B cell (primary cell): ENCODE results near the gene PAPLN. TPM values are rescaled to one million over a fixed set of nuclear protein-coding genes. Genes with fewer than 3 reads are reported as not detected.

Experiments
- ATAC-seq: fragments of 200-7000 bp; cut with Tn5 transposase; one replicate; pipeline ENCODE4 v1.10.0; 2021; ENCODE audit warnings: low read depth, mild to moderate bottlenecking, moderate number of reproducible peaks, moderate library complexity
- CTCF ChIA-PET: fragments of 350-600 bp; sonication (Branson Sonifier 250); formaldehyde crosslinking; loops from one replicate; lab custom pipeline; 2021; ENCODE audit warnings: antibody characterized with exemption, inconsistent platforms; lab: Charles Lee
- POLR2A ChIA-PET: fragments of 350-600 bp; sonication (Branson Sonifier 250); formaldehyde crosslinking; loops from one replicate; lab custom pipeline; 2021; ENCODE audit warnings: antibody characterized with exemption; lab: Charles Lee
- DNase-seq: peaks from one replicate; pipeline ENCODE4 v3.0.0; 2013
- H2AFZ ChIP-seq: 2 replicates; pipeline ENCODE4 v1.6.1; 2012; ENCODE audit warnings: mild to moderate bottlenecking, low read depth, low read length; ENCODE audit not compliant: insufficient read depth, poor library complexity, severe bottlenecking
- H3K27ac ChIP-seq, 2 donors: 1 replicate in 1 of 2; 2 replicates in 1 of 2; pipeline ENCODE4 v1.5.1; 2012 to 2013; ENCODE audit warnings: low read length in 2 of 2, mild to moderate bottlenecking in 2 of 2, moderate library complexity in 1 of 2
- H3K27me3 ChIP-seq, 4 experiments: fragments of 200-600 bp in 1 of 4; sonication (generic) in 1 of 4; replicated peaks in 1 of 4; 1 replicate in 2 of 4; 2 replicates in 2 of 4; pipeline versions ENCODE4 v1.6.1 to v1.7.0; 2013 to 2016; ENCODE audit warnings: low read length in 3 of 4, mild to moderate bottlenecking in 2 of 4, mixed read lengths in 1 of 4, moderate library complexity in 1 of 4; ENCODE audit not compliant: insufficient read depth in 4 of 4, control insufficient read depth in 3 of 4; ENCODE audit errors: control extremely low read depth in 1 of 4
- H3K36me3 ChIP-seq, 2 experiments: replicated peaks in 1 of 2; 1 replicate in 1 of 2; 2 replicates in 1 of 2; pipeline versions ENCODE4 v1.6.1 to v1.7.1; 2013; ENCODE audit warnings: low read length in 1 of 2; ENCODE audit not compliant: insufficient read depth in 2 of 2, control insufficient read depth in 1 of 2; ENCODE audit errors: control extremely low read depth in 1 of 2, extremely low read depth in 1 of 2
- H3K4me1 ChIP-seq, 2 donors: fragments of 200-600 bp in 1 of 2; sonication (generic) in 1 of 2; 1 replicate in 1 of 2; 2 replicates in 1 of 2; pipeline versions ENCODE4 v1.5.1 to v1.6.1; 2013 to 2017; ENCODE audit warnings: low read length in 2 of 2; ENCODE audit not compliant: control insufficient read depth in 2 of 2, insufficient read depth in 2 of 2
- H3K4me2 ChIP-seq: replicated peaks from 2 replicates; pipeline ENCODE3; 2012; ENCODE audit warnings: mild to moderate bottlenecking, low read depth, low read length; ENCODE audit not compliant: poor library complexity, severe bottlenecking
- H3K4me3 ChIP-seq, 5 experiments: fragments of 200-600 bp in 1 of 5; sonication (generic) in 1 of 5; 1 replicate in 3 of 5; 2 replicates in 2 of 5; pipeline versions ENCODE4 v1.5.1 to v1.7.0; 2011 to 2016; ENCODE audit warnings: low read length in 4 of 5, mild to moderate bottlenecking in 4 of 5, low read depth in 2 of 5, control low read depth in 1 of 5, moderate library complexity in 1 of 5; ENCODE audit not compliant: insufficient read depth in 1 of 5; ENCODE audit errors: control extremely low read depth in 1 of 5, extremely low read depth in 1 of 5
- H3K79me2 ChIP-seq: fragments of 200-600 bp; sonication (generic); one replicate; pipeline ENCODE4 v1.6.0; 2016; ENCODE audit warnings: low read length; ENCODE audit not compliant: control insufficient read depth, insufficient read depth
- H3K9ac ChIP-seq: fragments of 200-600 bp; sonication (generic); 2 replicates; pipeline ENCODE4 v1.6.1; 2017; ENCODE audit warnings: mild to moderate bottlenecking, low read length, moderate library complexity
- H3K9me3 ChIP-seq, 3 donors: one replicate each; pipeline versions ENCODE4 v1.6.1 to v1.7.1; 2013; ENCODE audit warnings: low read length in 2 of 3; ENCODE audit not compliant: control insufficient read depth in 2 of 3, insufficient read depth in 1 of 3; ENCODE audit errors: control extremely low read depth in 1 of 3
- H4K20me1 ChIP-seq: 2 replicates; pipeline ENCODE4 v1.6.0; 2012; ENCODE audit warnings: mild to moderate bottlenecking, low read length; ENCODE audit not compliant: insufficient read depth, control insufficient read depth, poor library complexity, severe bottlenecking
- H3K27ac Mint-ChIP-seq: one replicate; pipeline ENCODE4 v1.8.0; 2021; ENCODE audit warnings: mixed read lengths
- H3K27me3 Mint-ChIP-seq: one replicate; pipeline ENCODE4 v1.8.0; 2021; ENCODE audit warnings: mixed read lengths
- H3K4me1 Mint-ChIP-seq: one replicate; pipeline ENCODE4 v1.8.0; 2021; ENCODE audit warnings: mixed read lengths
- H3K4me3 Mint-ChIP-seq: one replicate; pipeline ENCODE4 v1.8.0; 2021; ENCODE audit warnings: mixed read lengths
- H3K9me3 Mint-ChIP-seq: one replicate; pipeline ENCODE4 v1.8.0; 2022; ENCODE audit warnings: mixed read lengths; ENCODE audit not compliant: insufficient read depth
- CTCF ChIP-seq: fragments of 200-600 bp; IDR thresholded peaks from one replicate; pipeline ENCODE4 v1.8.0; 2022; ENCODE audit warnings: antibody characterized with exemption, mild to moderate bottlenecking
- EZH2 ChIP-seq: IDR thresholded peaks from 2 replicates; pipeline ENCODE4 v1.6.1; 2012; ENCODE audit warnings: borderline replicate concordance, low read depth, mild to moderate bottlenecking, moderate library complexity, low read length; ENCODE audit not compliant: insufficient read depth, poor library complexity, severe bottlenecking
- WGBS: methylation state at CpG from one replicate; pipeline ENCODE4 v1.1.5; 2013; ENCODE audit warnings: missing lambda C conversion rate; ENCODE audit not compliant: insufficient coverage; 5-methylcytosine and 5-hydroxymethylcytosine counted together
- intact Hi-C: fragments of 100-400 bp; cut with micrococcal nuclease; formaldehyde crosslinking; loops from one replicate; pipeline ENCODE4 v1.10.0; 2022
- polyA plus RNA-seq: library from polyadenylated mRNA; depleted of rRNA; stranded (reverse); fragments of >200 nt; gene quantifications from 2 replicates; pipeline ENCODE4 v1.2.3, GENCODE V29; 2012
- total RNA-seq, 2 donors: library from RNA; stranded (reverse); fragments of 120-200 nt in 1 of 2; gene quantifications; 1 replicate in 1 of 2; 2 replicates in 1 of 2; pipeline versions ENCODE4 v1.2.3 to v1.2.4, GENCODE V29; 2013 to 2022

PAPLN gene
- total and polyA plus RNA-seq, 2 donors (not counting 1 experiment from before 2014, with no cell fraction given): 0.69 to 1.5 TPM

- Mint-ChIP-seq H3K27me3 (peaks cover 33% of the 10 kb centered on the region), H3K4me1 (peaks cover 77% of the 10 kb centered on the region), H3K4me3 (peak overlapping the region; percentile 17), H3K9me3 (no peaks in the 10 kb centered on the region), H3K27ac (peak overlapping the region; percentile 6)
- Histone ChIP-seq H3K27me3 (peaks cover 0 to 43% (median 15%) of the 10 kb centered on the region in 4 experiments), H3K4me1 (peaks cover 73 to 87% of the 10 kb centered on the region in 2 donors), H3K4me2 (no peak overlapping the region), H3K36me3 (no peaks in the 10 kb centered on the region), H4K20me1 (peaks cover under 1% of the 10 kb centered on the region), H2AFZ (no peak overlapping the region), H3K9ac (no peak overlapping the region), H3K79me2 (no peaks in the 10 kb centered on the region), H3K4me3 (no peak overlapping the region), H3K9me3 (peaks cover 0 to 19% (median 0%) of the 10 kb centered on the region in 3 donors), H3K27ac (no peak overlapping the region)
- intact Hi-C loops: no loop called here
- no peak for TF ChIP-seq EZH2
- TF ChIP-seq CTCF: no peak
- DNase-seq (no peak), ATAC-seq (no peak)
- no CpG with 5 or more reads among the region's 2 CpGs for WGBS
- POLR2A ChIA-PET: no interaction called here
- CTCF ChIA-PET: interaction anchor here (0.5 kb wide), 1 partner anchor 327 kb away, joined by 3 read pairs; no protein-coding TSS in a partner anchor
Observed at GRCh38 chr14:73243748-73244147, 6.4 kb downstream of the PAPLN start.

GRCh38 chr14:73244541-73245290 lies 7.4 kb downstream of the PAPLN start:
- ChIA-PET CTCF (interaction anchor here (0.5 to 1.2 kb wide), 2 partner anchors 228 to 326 kb away, joined by 3 read pairs; no protein-coding TSS in a partner anchor), POLR2A (no interaction called here)
- peaks cover 0 to 16% (median 0%) of the 10 kb centered on the region in 3 donors for H3K9me3 ChIP-seq
- ATAC-seq: no peak
- H3K9me3 Mint-ChIP-seq: no peaks in the 10 kb centered on the region
- peak overlapping the region; percentile 75 for H3K4me3 Mint-ChIP-seq
- no peak for DNase-seq
- peak overlapping the region; percentile 96 for H3K4me2 ChIP-seq
- H3K36me3 ChIP-seq: no peaks in the 10 kb centered on the region
- intact Hi-C loops: loop anchor here (5.0 kb wide), 1 partner anchor 213 kb away; the partner anchor contains the start of gene NUMB
- peaks cover 67 to 82% of the 10 kb centered on the region in 2 donors for H3K4me1 ChIP-seq
- H3K27ac ChIP-seq: no peak overlapping the region
- WGBS: 63% methylated on average over 14 of the region's 14 CpGs
- peak overlapping the region; percentile 34 for H3K27ac Mint-ChIP-seq
- no peak overlapping the region for H3K4me3 ChIP-seq
- peak overlapping the region; percentile 69 for H3K9ac ChIP-seq
- no peaks in the 10 kb centered on the region for H4K20me1 ChIP-seq
- peaks cover 75% of the 10 kb centered on the region for H3K4me1 Mint-ChIP-seq
- peaks cover 27% of the 10 kb centered on the region for H3K27me3 Mint-ChIP-seq
- peaks cover 0 to 34% (median 11%) of the 10 kb centered on the region in 4 experiments for H3K27me3 ChIP-seq
- no peaks in the 10 kb centered on the region for H3K79me2 ChIP-seq
- no peak for TF ChIP-seq EZH2
- no peak for TF ChIP-seq CTCF
- peak overlapping the region; percentile 86 for H2AFZ ChIP-seq
